Stimulated activated naive CD8-positive, alpha-beta T cell treated with anti-CD3 and anti-CD28 coated beads, Interleukin-15, amount 100 ng/mL, for 72 hours (primary cell): ENCODE data around the gene MICOS13.
"Not testable (repeated sequence)": the region's sequence is repeated elsewhere in the genome, so short reads cannot be mapped to it uniquely, and the experiment has no call there.

Experiments used
- ATAC-seq: fragments of 150-1000 bp; cut with Tn5 transposase; 2 replicates; pipeline ENCODE4 v1.10.0; 2021; ENCODE audit warnings: mild to moderate bottlenecking, moderate library complexity
- DNase-seq, 2 donors: peaks; one replicate each; pipeline ENCODE4 v3.0.0; 2021 to 2022
- H3K27ac Mint-ChIP-seq, 2 donors: one replicate each; pipeline ENCODE4 v1.8.0; 2022; ENCODE audit warnings: mild to moderate bottlenecking in 2 of 2, mixed read lengths in 2 of 2, moderate library complexity in 2 of 2
- H3K27me3 Mint-ChIP-seq: one replicate; pipeline ENCODE4 v1.8.0; 2022; ENCODE audit warnings: mixed read lengths
- H3K4me1 Mint-ChIP-seq: one replicate; pipeline ENCODE4 v1.8.0; 2022; ENCODE audit warnings: mild to moderate bottlenecking, mixed read lengths
- H3K4me3 Mint-ChIP-seq, 2 donors: one replicate each; pipeline ENCODE4 v1.8.0; 2022; ENCODE audit warnings: mild to moderate bottlenecking in 2 of 2, mixed read lengths in 2 of 2, moderate library complexity in 1 of 2
- H3K9me3 Mint-ChIP-seq, 2 donors: one replicate each; pipeline ENCODE4 v1.8.0; 2022; ENCODE audit warnings: mixed read lengths in 2 of 2

The MICOS13 gene

GRCh38 chr19:5693195-5694166 is 13.2 kb upstream of the MICOS13 start:
- Mint-ChIP-seq H3K9me3 (no peaks in the 10 kb centered on the region), H3K4me1 (peaks cover 72% of the 10 kb centered on the region), H3K27me3 (no peaks in the 10 kb centered on the region), H3K4me3 (peak overlapping the region; percentile 96 to 99), H3K27ac (peak overlapping the region; percentile 19 to 99)
- ATAC-seq (no peak), DNase-seq (peak in 1 of 2 donors; percentile 40)

GRCh38 chr19:5692723-5693194 is 12.4 kb upstream of the MICOS13 start:
- peak overlapping the region; percentile 69 to 99 for H3K27ac Mint-ChIP-seq

GRCh38 chr19:5691822-5692722 is 11.8 kb upstream of the MICOS13 start:
- Mint-ChIP-seq H3K9me3 (no peaks in the 10 kb centered on the region), H3K4me1 (peaks cover 74% of the 10 kb centered on the region), H3K27ac (peak overlapping the region; percentile 69 to 99), H3K4me3 (peak overlapping the region; percentile 96 to 99), H3K27me3 (no peaks in the 10 kb centered on the region)
- no peak for ATAC-seq
- peak; percentile 39 to 48 for DNase-seq

More at GRCh38 chr19:5692723-5693194, 12.4 kb upstream of the MICOS13 start:
- H3K4me3 Mint-ChIP-seq, result peak overlapping the region; percentile 96 to 99
- peaks cover 77% of the 10 kb centered on the region for H3K4me1 Mint-ChIP-seq
- no peaks in the 10 kb centered on the region for H3K9me3 Mint-ChIP-seq
- no peaks in the 10 kb centered on the region for H3K27me3 Mint-ChIP-seq
- ATAC-seq, result no peak
- no peak for DNase-seq

GRCh38 chr19:5690955-5691821 is 10.9 kb upstream of the MICOS13 start:
- peak overlapping the region; percentile 98 to 99 for H3K27ac Mint-ChIP-seq
- H3K27me3 Mint-ChIP-seq, result no peaks in the 10 kb centered on the region
- H3K4me3 Mint-ChIP-seq, result peak overlapping the region; percentile 96 to 99
- peak; percentile 6 for ATAC-seq
- H3K9me3 Mint-ChIP-seq, result no peaks in the 10 kb centered on the region
- DNase-seq, result peak; percentile 64 to 69
- H3K4me1 Mint-ChIP-seq, result peaks cover 76% of the 10 kb centered on the region

- DNase-seq, result peak; percentile 99
- Mint-ChIP-seq H3K27me3 (no peaks in the 10 kb centered on the region), H3K9me3 (no peaks in the 10 kb centered on the region), H3K4me1 (peaks cover 80% of the 10 kb centered on the region), H3K4me3 (peak within 1 kb of the TSS; percentile 96 to 99), H3K27ac (peak within 1 kb of the TSS; percentile 98 to 99)
- ATAC-seq, result peak; percentile 62
Observed at GRCh38 chr19:5690125-5690954, 10.0 kb upstream of the MICOS13 start, which contains the start of gene RPL36. TSS of gene RPL36 (plus strand) at chr19:5690295. CDS start at chr19:5690508, 213 bp downstream.

GRCh38 chr19:5688262-5688881 is 8.1 kb upstream of the MICOS13 start:
- not testable (repeated sequence) for H3K9me3 Mint-ChIP-seq, H3K27me3 Mint-ChIP-seq, ATAC-seq, DNase-seq
- H3K27ac Mint-ChIP-seq, result peak overlapping the region in 1 of 2 donors; percentile 25
- peaks cover 60% of the 10 kb centered on the region for H3K4me1 Mint-ChIP-seq
- peak overlapping the region; percentile 69 to 82 for H3K4me3 Mint-ChIP-seq

GRCh38 chr19:5687360-5688198 is 7.3 kb upstream of the MICOS13 start:
- ATAC-seq, result no peak
- H3K4me1 Mint-ChIP-seq, result peaks cover 52% of the 10 kb centered on the region
- no peaks in the 10 kb centered on the region for H3K27me3 Mint-ChIP-seq
- no peak overlapping the region for H3K27ac Mint-ChIP-seq
- H3K9me3 Mint-ChIP-seq, result no peaks in the 10 kb centered on the region
- peak overlapping the region; percentile 90 to 92 for H3K4me3 Mint-ChIP-seq
- no peak for DNase-seq

- H3K27ac Mint-ChIP-seq, result peak overlapping the region; percentile 91 to 92
- H3K4me1 Mint-ChIP-seq, result peaks cover 51% of the 10 kb centered on the region
- DNase-seq (peak; percentile 98 to 100), ATAC-seq (peak; percentile 67)
- H3K9me3 Mint-ChIP-seq, result no peaks in the 10 kb centered on the region
- peak overlapping the region; percentile 90 to 92 for H3K4me3 Mint-ChIP-seq
- no peaks in the 10 kb centered on the region for H3K27me3 Mint-ChIP-seq
Observed at GRCh38 chr19:5686647-5687359, 6.5 kb upstream of the MICOS13 start.

GRCh38 chr19:5686326-5686646 is 6.0 kb upstream of the MICOS13 start:
- ATAC-seq (no peak), DNase-seq (no peak)
- H3K9me3 Mint-ChIP-seq, result no peaks in the 10 kb centered on the region
- peak overlapping the region; percentile 91 to 92 for H3K27ac Mint-ChIP-seq
- peaks cover 54% of the 10 kb centered on the region for H3K4me1 Mint-ChIP-seq
- H3K27me3 Mint-ChIP-seq, result no peaks in the 10 kb centered on the region
- peak overlapping the region; percentile 90 to 92 for H3K4me3 Mint-ChIP-seq

GRCh38 chr19:5684694-5685430 is 4.5 kb upstream of the MICOS13 start:
- H3K4me3 Mint-ChIP-seq, result no peak overlapping the region
- ATAC-seq, result no peak
- H3K9me3 Mint-ChIP-seq, result no peaks in the 10 kb centered on the region
- H3K27me3 Mint-ChIP-seq, result no peaks in the 10 kb centered on the region
- peaks cover 53% of the 10 kb centered on the region for H3K4me1 Mint-ChIP-seq
- DNase-seq, result no peak
- H3K27ac Mint-ChIP-seq, result no peak overlapping the region

- H3K27me3 Mint-ChIP-seq, result no peaks in the 10 kb centered on the region
- no peak overlapping the region for H3K27ac Mint-ChIP-seq
- no peaks in the 10 kb centered on the region for H3K9me3 Mint-ChIP-seq
- no peak for DNase-seq
- H3K4me3 Mint-ChIP-seq, result no peak overlapping the region
- peaks cover 58% of the 10 kb centered on the region for H3K4me1 Mint-ChIP-seq
- no peak for ATAC-seq
Observed at GRCh38 chr19:5683177-5683886, 3.0 kb upstream of the MICOS13 start.
